Coronary artery (tissue), 2 donors: Measurements from ENCODE around the gene SCML1.

ENCODE experiments used
- DNase-seq: peaks from one replicate; pipeline ENCODE4 v3.0.0-alpha.2; 2017; ENCODE audit warnings: low spot score
- H3K27ac ChIP-seq, 2 donors: fragments of 200-600 bp; sonication (generic); one replicate each; pipeline ENCODE4 v1.5.1; 2016 to 2019
- H3K4me3 ChIP-seq: fragments of 200-600 bp; sonication (generic); 2 replicates; pipeline ENCODE4 v1.5.1; 2016; ENCODE audit warnings: mild to moderate bottlenecking, moderate library complexity
- TF ChIP-seq, protein P1 (sequence below): fragments of 200-600 bp; sonication (generic); IDR thresholded peaks from one replicate; pipeline ENCODE4 v1.5.1; 2019; ENCODE audit warnings: antibody characterized with exemption

SCML1 gene

GRCh38 chrX:17703201-17703600 is 34.1 kb upstream of the SCML1 start:
- DNase-seq = no peak
- TF ChIP-seq, protein P1, sequence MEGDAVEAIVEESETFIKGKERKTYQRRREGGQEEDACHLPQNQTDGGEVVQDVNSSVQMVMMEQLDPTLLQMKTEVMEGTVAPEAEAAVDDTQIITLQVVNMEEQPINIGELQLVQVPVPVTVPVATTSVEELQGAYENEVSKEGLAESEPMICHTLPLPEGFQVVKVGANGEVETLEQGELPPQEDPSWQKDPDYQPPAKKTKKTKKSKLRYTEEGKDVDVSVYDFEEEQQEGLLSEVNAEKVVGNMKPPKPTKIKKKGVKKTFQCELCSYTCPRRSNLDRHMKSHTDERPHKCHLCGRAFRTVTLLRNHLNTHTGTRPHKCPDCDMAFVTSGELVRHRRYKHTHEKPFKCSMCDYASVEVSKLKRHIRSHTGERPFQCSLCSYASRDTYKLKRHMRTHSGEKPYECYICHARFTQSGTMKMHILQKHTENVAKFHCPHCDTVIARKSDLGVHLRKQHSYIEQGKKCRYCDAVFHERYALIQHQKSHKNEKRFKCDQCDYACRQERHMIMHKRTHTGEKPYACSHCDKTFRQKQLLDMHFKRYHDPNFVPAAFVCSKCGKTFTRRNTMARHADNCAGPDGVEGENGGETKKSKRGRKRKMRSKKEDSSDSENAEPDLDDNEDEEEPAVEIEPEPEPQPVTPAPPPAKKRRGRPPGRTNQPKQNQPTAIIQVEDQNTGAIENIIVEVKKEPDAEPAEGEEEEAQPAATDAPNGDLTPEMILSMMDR = no peak
- no peak overlapping the region for H3K27ac ChIP-seq
- no peak overlapping the region for H3K4me3 ChIP-seq

DNA sequence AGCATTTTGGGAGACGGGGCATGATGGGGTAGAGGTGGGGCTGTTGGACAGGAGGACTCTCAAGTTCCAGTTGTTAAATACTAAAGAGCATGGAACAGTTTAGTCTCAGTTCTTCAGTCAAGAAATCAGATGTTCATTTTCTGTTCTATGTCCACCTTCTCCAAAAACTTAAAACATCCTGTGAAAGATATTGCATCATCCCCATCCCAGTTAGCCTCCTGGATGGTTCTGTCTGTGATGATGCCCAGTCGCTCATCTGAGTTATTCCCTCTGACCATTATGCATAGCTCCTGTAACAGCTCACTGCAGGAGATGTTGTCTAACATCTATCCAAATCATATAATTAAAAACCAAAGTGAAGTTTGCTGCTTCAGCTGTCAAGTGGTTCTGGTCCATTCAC is 32.1 kb upstream of the SCML1 start:
- no peak overlapping the region for H3K4me3 ChIP-seq
- TF ChIP-seq, protein P1 = no peak
- no peak for DNase-seq
- H3K27ac ChIP-seq = no peak overlapping the region

GRCh38 chrX:17706676-17707075 is 30.6 kb upstream of the SCML1 start:
- no peak overlapping the region for H3K4me3 ChIP-seq
- peak overlapping the region in 1 of 2 donors; percentile 20 for H3K27ac ChIP-seq
- TF ChIP-seq, protein P1 = no peak
- no peak for DNase-seq

- TF ChIP-seq, protein P1 = no peak
- H3K4me3 ChIP-seq = no peak overlapping the region
- no peak for DNase-seq
- no peak overlapping the region for H3K27ac ChIP-seq
Measured at GRCh38 chrX:17707731-17708130, 29.6 kb upstream of the SCML1 start.

- no peak overlapping the region for H3K27ac ChIP-seq
- no peak for DNase-seq
- H3K4me3 ChIP-seq = no peak overlapping the region
- TF ChIP-seq, protein P1 = no peak
Measured at GRCh38 chrX:17710871-17711301, 26.4 kb upstream of the SCML1 start.

DNA sequence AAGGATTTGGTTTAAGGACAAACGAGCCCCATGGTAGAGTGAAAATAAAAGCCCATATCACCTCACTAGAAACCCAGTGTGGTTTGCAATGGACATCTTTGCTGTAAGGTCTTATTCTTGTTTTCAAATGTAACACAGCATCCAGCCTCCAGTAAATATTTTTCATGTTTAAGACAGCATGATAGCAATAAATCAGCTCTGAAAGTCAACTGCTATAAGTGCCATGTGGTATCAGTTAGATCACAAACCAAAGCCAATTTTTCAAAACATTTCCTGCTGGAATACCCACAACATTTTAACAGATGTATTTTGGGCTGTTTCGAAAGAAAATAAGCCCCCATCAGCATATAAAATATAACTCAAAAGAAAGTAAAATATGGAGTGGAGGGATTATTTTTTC is 24.0 kb upstream of the SCML1 start:
- no peak overlapping the region for H3K4me3 ChIP-seq
- DNase-seq = no peak
- TF ChIP-seq, protein P1 = no peak
- H3K27ac ChIP-seq = no peak overlapping the region

GRCh38 chrX:17718649-17719165 is 18.6 kb upstream of the SCML1 start:
- no peak overlapping the region for H3K27ac ChIP-seq
- no peak for DNase-seq
- TF ChIP-seq, protein P1 = no peak
- H3K4me3 ChIP-seq = no peak overlapping the region
